Caco-2 (cell line): ENCODE data around the gene DAZL. TPM values are rescaled to one million over a fixed set of nuclear protein-coding genes. Genes with fewer than 3 reads are reported as not detected.

Experiments used
- BruUV-seq: library from RNA; stranded (reverse); fragments of 400-500 nt; replicated peaks from 2 replicates; lab custom pipeline; 2021; lab: Mats Ljungman, UMichigan
- CTCF ChIA-PET: fragments of 300-600 bp; sonication (Branson Sonifier 250); formaldehyde crosslinking; loops from one replicate; lab custom pipeline; 2022; ENCODE audit warnings: antibody characterized with exemption; lab: Charles Lee
- POLR2A ChIA-PET: fragments of 300-600 bp; sonication (Branson Sonifier 250); formaldehyde crosslinking; loops from one replicate; lab custom pipeline; 2022; ENCODE audit warnings: antibody characterized with exemption; lab: Charles Lee
- DNase-seq, 2 experiments: peaks; one replicate each; pipeline versions ENCODE4 v3.0.0 to v3.0.0-alpha.2; 2020 to 2022
- H3K27me3 ChIP-seq: replicated peaks from 2 replicates; pipeline ENCODE4 v1.6.0; 2011; ENCODE audit warnings: low read length; ENCODE audit not compliant: control insufficient read depth, insufficient read depth
- H3K36me3 ChIP-seq: 2 replicates; pipeline ENCODE4 v1.5.1; 2011; ENCODE audit warnings: low read length; ENCODE audit not compliant: control insufficient read depth, insufficient read depth
- H3K4me1 ChIP-seq: fragments of 250-450 bp; sonication (Bioruptor Pico); 2 replicates; pipeline ENCODE4 v1.5.1; 2020; ENCODE audit warnings: mild to moderate bottlenecking
- H3K4me3 ChIP-seq: 2 replicates; pipeline ENCODE4 v1.5.1; 2011; ENCODE audit warnings: low read depth, mild to moderate bottlenecking, control low read depth, low read length
- H3K9me3 ChIP-seq: fragments of 250-450 bp; sonication (Bioruptor Pico); 2 replicates; pipeline ENCODE4 v1.5.1; 2020; ENCODE audit warnings: mild to moderate bottlenecking, moderate library complexity
- H3K27ac Mint-ChIP-seq: one replicate; pipeline ENCODE4 v1.8.0; 2022; ENCODE audit warnings: mixed read lengths; ENCODE audit not compliant: unreplicated experiment
- H3K27me3 Mint-ChIP-seq: one replicate; pipeline ENCODE4 v1.8.0; 2022; ENCODE audit warnings: mixed read lengths; ENCODE audit not compliant: insufficient read depth, unreplicated experiment
- H3K36me3 Mint-ChIP-seq: one replicate; pipeline ENCODE4 v1.8.0; 2022; ENCODE audit warnings: mild to moderate bottlenecking, mixed read lengths; ENCODE audit not compliant: insufficient read depth, unreplicated experiment
- H3K4me1 Mint-ChIP-seq: one replicate; pipeline ENCODE4 v1.8.0; 2022; ENCODE audit warnings: low read depth, mixed read lengths; ENCODE audit not compliant: unreplicated experiment
- H3K4me3 Mint-ChIP-seq: one replicate; pipeline ENCODE4 v1.8.0; 2022; ENCODE audit warnings: mild to moderate bottlenecking, moderate library complexity, mixed read lengths; ENCODE audit not compliant: unreplicated experiment
- H3K9me3 Mint-ChIP-seq: one replicate; pipeline ENCODE4 v1.8.0; 2022; ENCODE audit warnings: mixed read lengths; ENCODE audit not compliant: unreplicated experiment
- intact Hi-C: fragments of 100-400 bp; cut with micrococcal nuclease; formaldehyde crosslinking; loops from one replicate; pipeline ENCODE4 v1.10.0; 2022; ENCODE audit not compliant: unreplicated experiment
- total RNA-seq: library from RNA; stranded (reverse); gene quantifications from 2 replicates; pipeline ENCODE4 v1.2.3, GENCODE V29; 2022
- TF ChIP-seq, protein P1 (sequence below), 2 experiments: fragments of 200-600 bp in 1 of 2; IDR thresholded peaks; 1 replicate in 1 of 2; 2 replicates in 1 of 2; pipeline versions ENCODE4 v1.5.1 to v1.8.0; 2011 to 2022; ENCODE audit warnings: antibody characterized with exemption in 1 of 2, control low read depth in 1 of 2, inconsistent platforms in 1 of 2, low read depth in 1 of 2, low read length in 1 of 2, mild to moderate bottlenecking in 1 of 2, moderate library complexity in 1 of 2; ENCODE audit not compliant: insufficient read depth in 1 of 2, severe bottlenecking in 1 of 2, unreplicated experiment in 1 of 2

Gene DAZL
- total RNA-seq, 1 experiment from 2014 or later = not detected

DNA sequence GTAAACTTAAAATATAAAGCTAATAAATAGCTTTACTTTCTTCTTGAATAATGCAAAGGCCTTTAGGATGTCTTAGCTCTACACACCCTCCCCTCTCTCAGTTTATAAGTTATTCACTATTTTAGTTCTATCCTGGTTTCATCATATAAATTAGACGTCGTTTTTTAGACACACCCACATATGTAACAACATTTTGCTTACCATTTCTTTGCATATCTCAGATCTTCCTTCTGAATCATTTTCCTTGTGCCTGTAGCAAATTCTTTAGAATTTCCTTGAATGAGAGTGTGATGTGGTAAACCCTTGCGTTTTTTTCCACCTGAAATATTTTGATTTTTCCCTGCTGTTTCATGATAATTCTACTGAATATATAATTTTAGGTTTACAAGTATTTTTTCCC lies 2.5 kb upstream of the DAZL start:
- Mint-ChIP-seq H3K4me3 (no peak overlapping the region), H3K9me3 (no peaks in the 10 kb centered on the region), H3K4me1 (no peaks in the 10 kb centered on the region), H3K36me3 (no peaks in the 10 kb centered on the region), H3K27ac (no peak overlapping the region), H3K27me3 (no peaks in the 10 kb centered on the region)
- TF ChIP-seq, protein P1, sequence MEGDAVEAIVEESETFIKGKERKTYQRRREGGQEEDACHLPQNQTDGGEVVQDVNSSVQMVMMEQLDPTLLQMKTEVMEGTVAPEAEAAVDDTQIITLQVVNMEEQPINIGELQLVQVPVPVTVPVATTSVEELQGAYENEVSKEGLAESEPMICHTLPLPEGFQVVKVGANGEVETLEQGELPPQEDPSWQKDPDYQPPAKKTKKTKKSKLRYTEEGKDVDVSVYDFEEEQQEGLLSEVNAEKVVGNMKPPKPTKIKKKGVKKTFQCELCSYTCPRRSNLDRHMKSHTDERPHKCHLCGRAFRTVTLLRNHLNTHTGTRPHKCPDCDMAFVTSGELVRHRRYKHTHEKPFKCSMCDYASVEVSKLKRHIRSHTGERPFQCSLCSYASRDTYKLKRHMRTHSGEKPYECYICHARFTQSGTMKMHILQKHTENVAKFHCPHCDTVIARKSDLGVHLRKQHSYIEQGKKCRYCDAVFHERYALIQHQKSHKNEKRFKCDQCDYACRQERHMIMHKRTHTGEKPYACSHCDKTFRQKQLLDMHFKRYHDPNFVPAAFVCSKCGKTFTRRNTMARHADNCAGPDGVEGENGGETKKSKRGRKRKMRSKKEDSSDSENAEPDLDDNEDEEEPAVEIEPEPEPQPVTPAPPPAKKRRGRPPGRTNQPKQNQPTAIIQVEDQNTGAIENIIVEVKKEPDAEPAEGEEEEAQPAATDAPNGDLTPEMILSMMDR (IDR thresholded peaks at IDR 0.05; ENCODE audit: insufficient read depth in 1 of 2, low read depth in 1 of 2, low read length in 1 of 2, severe bottlenecking in 1 of 2, unreplicated experiment in 1 of 2) = no peak
- no TSS peak for BruUV-seq
- Histone ChIP-seq H3K27me3 (no peaks in the 10 kb centered on the region), H3K36me3 (no peaks in the 10 kb centered on the region), H3K4me3 (no peak overlapping the region), H3K4me1 (no peaks in the 10 kb centered on the region), H3K9me3 (no peaks in the 10 kb centered on the region)
- intact Hi-C loops = loop anchor here (10.0 kb wide), 1 partner anchor 237 kb away; no protein-coding TSS in a partner anchor
- no peak for DNase-seq
- CTCF ChIA-PET = no interaction called here
- POLR2A ChIA-PET = no interaction called here

DNA sequence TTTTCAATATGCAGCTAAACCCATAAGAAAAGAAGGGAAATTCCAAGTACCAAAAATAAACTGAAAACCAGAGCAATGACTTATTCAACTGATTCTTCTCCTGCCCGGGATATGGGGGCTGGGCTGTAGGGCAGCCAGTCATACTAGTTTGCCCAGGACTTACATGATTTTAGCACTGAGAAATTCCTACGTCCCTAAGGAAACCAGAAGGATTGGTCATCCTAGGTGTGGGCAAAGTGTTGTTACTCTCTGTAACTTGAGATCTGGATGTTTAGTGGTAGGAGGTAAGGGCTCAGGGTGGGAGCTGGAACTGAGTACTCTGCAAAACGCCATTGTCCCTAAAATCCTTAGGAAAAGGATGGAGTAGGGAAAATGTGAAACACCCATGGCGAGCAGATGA lies 1.2 kb upstream of the DAZL start:
- Mint-ChIP-seq H3K9me3 (no peaks in the 10 kb centered on the region), H3K36me3 (no peaks in the 10 kb centered on the region), H3K4me3 (no peak overlapping the region), H3K27ac (no peak overlapping the region), H3K27me3 (peaks cover 3% of the 10 kb centered on the region), H3K4me1 (no peaks in the 10 kb centered on the region)
- H3K9me3 ChIP-seq = no peaks in the 10 kb centered on the region
- H3K4me1 ChIP-seq = no peaks in the 10 kb centered on the region
- no peaks in the 10 kb centered on the region for H3K36me3 ChIP-seq
- intact Hi-C loops = loop anchor here (10.0 kb wide), 1 partner anchor 238 kb away; no protein-coding TSS in a partner anchor
- ChIA-PET CTCF (no interaction called here), POLR2A (interaction anchor here (0.6 kb wide), 1 partner anchor 294 kb away, joined by 3 read pairs; no protein-coding TSS in a partner anchor)
- TF ChIP-seq, protein P1 (IDR thresholded peaks at IDR 0.05; ENCODE audit: insufficient read depth in 1 of 2, low read depth in 1 of 2, low read length in 1 of 2, severe bottlenecking in 1 of 2, unreplicated experiment in 1 of 2) = no peak
- no peak overlapping the region for H3K4me3 ChIP-seq
- H3K27me3 ChIP-seq = no peaks in the 10 kb centered on the region
- no TSS peak for BruUV-seq
- no peak for DNase-seq

DNA sequence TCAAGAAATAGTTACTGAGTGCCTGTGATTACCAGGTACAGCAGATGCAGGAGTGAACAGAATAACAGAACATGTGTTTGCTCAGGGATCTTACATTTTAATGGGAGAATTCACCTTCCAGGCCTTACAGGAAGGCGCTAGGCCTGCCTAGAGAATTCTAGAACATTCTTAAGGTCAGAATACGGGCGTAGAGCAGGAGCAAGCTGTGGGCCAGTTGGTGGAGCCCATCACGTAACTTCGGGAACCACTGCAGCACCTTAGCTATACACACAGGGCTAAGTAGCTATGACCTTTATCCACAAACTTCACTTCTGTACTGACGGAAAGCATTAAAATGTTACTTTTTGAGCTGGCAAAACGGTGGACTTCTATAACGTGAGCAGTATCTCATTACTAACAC lies 743 bp upstream of the DAZL start:
- intact Hi-C loops = loop anchor here (10.0 kb wide), 1 partner anchor 239 kb away; no protein-coding TSS in a partner anchor
- H3K36me3 ChIP-seq = no peaks in the 10 kb centered on the region
- H3K9me3 Mint-ChIP-seq = no peaks in the 10 kb centered on the region
- no peaks in the 10 kb centered on the region for H3K4me1 ChIP-seq
- no peaks in the 10 kb centered on the region for H3K36me3 Mint-ChIP-seq
- ChIA-PET POLR2A (interaction anchor here (0.6 kb wide), 1 partner anchor 294 kb away, joined by 3 read pairs; no protein-coding TSS in a partner anchor), CTCF (no interaction called here)
- no peak overlapping the region for H3K27ac Mint-ChIP-seq
- no TSS peak for BruUV-seq
- peaks cover 3% of the 10 kb centered on the region for H3K27me3 Mint-ChIP-seq
- H3K4me3 Mint-ChIP-seq = no peak overlapping the region
- H3K9me3 ChIP-seq = no peaks in the 10 kb centered on the region
- TF ChIP-seq, protein P1 (IDR thresholded peaks at IDR 0.05; ENCODE audit: insufficient read depth in 1 of 2, low read depth in 1 of 2, low read length in 1 of 2, severe bottlenecking in 1 of 2, unreplicated experiment in 1 of 2) = no peak
- no peaks in the 10 kb centered on the region for H3K27me3 ChIP-seq
- no peak for DNase-seq
- no peaks in the 10 kb centered on the region for H3K4me1 Mint-ChIP-seq
- no peak overlapping the region for H3K4me3 ChIP-seq
